GM12872 (cell line): Measurements from ENCODE around the gene CHST12.
A peak's percentile ranks its signal among the peaks of the same experiment; 100 is the strongest.

Source experiments
- CTCF ChIP-seq: IDR thresholded peaks from 3 replicates; pipeline ENCODE4 v1.5.1; 2011; ENCODE audit warnings: low read depth, mild to moderate bottlenecking, low read length, moderate library complexity; ENCODE audit not compliant: insufficient read depth

CHST12 gene

GRCh38 chr7:2444476-2444875 lies 41.1 kb downstream of the CHST12 start:
- no peak for TF ChIP-seq CTCF

- TF ChIP-seq CTCF: no peak
These were observed 41.6 kb downstream of the CHST12 start for GRCh38 chr7:2445047-2445446.

GRCh38 chr7:2445898-2446555 lies 42.6 kb downstream of the CHST12 start:
- no peak for TF ChIP-seq CTCF

- no peak for TF ChIP-seq CTCF
These were observed 43.3 kb downstream of the CHST12 start for GRCh38 chr7:2446676-2447075.

GRCh38 chr7:2450198-2451107 lies 47.0 kb downstream of the CHST12 start:
- no peak for TF ChIP-seq CTCF

GRCh38 chr7:2451171-2452073 lies 48.0 kb downstream of the CHST12 start:
- peak; percentile 88 for TF ChIP-seq CTCF

- 0 out of 3 replicates have a peak, but pooled peaks have one; percentile 18 for TF ChIP-seq CTCF
These were observed 48.7 kb downstream of the CHST12 start for GRCh38 chr7:2452074-2452507.
